Dermis microvascular lymphatic vessel endothelial cell (primary cell): ENCODE data around the gene TRPM7. TPM values are rescaled to one million over a fixed set of nuclear protein-coding genes. Genes with fewer than 3 reads are reported as not detected.
A peak's percentile ranks its signal among the peaks of the same experiment; 100 is the strongest.
"Not testable (repeated sequence)": the region's sequence is repeated elsewhere in the genome, so short reads cannot be mapped to it uniquely, and the experiment has no call there.

ENCODE experiments used
- DNase-seq, 2 donors: peaks; one replicate each; pipeline versions ENCODE4 v3.0.0 to v3.0.0-alpha.2; 2010; ENCODE audit warnings: low read depth in 2 of 2
- total RNA-seq: library from RNA; depleted of rRNA; stranded (reverse); fragments of >200 nt; gene quantifications from 2 replicates; pipeline ENCODE4 v1.2.1, GENCODE V29; 2014

TRPM7 gene
- total RNA-seq, 1 donor from 2014 or later: 19.0 TPM

GRCh38 chr15:50670115-50670514 is 16.5 kb downstream of the TRPM7 start:
- no peak for DNase-seq

GRCh38 chr15:50669611-50670010 is 17.0 kb downstream of the TRPM7 start:
- no peak for DNase-seq

DNA sequence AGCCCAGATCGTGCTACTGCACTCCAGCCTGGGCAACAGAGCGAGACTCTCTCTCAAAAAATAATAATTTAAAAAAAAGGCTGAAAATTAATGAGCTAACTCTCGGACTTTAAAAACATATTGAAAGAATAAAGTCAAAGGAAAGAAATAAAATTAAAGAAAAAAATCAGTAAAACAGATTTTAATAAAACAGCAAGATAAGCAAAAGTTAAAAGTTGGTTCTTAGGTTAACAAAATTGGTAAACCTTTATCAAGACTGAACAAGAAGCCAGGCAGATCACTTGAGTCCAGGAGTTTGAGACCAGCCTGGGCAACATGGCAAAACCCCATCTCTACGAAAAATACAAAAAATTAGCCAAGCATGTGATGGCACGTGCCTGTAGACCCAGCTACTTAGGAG is 20.7 kb downstream of the TRPM7 start:
- DNase-seq: no peak

DNA sequence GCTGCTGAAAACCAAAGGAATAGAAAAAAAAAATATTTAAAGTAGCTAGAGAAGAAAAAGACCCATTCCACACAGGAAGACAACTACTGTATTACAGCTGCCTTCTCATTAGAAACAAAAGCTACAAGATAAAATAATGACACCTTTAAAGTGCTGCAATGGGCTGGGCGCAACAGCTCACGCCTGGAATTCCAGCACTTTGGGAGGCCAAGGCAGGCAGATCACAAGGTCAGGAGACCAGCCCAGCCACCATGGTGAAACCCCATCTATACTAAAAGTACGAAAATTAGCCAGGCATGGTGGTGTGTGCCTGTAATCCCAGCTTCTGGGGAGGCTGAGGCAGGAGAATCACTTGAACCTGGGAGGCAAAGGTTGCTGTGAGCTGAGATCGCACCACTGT is 31.0 kb downstream of the TRPM7 start:
- DNase-seq: no peak

DNA sequence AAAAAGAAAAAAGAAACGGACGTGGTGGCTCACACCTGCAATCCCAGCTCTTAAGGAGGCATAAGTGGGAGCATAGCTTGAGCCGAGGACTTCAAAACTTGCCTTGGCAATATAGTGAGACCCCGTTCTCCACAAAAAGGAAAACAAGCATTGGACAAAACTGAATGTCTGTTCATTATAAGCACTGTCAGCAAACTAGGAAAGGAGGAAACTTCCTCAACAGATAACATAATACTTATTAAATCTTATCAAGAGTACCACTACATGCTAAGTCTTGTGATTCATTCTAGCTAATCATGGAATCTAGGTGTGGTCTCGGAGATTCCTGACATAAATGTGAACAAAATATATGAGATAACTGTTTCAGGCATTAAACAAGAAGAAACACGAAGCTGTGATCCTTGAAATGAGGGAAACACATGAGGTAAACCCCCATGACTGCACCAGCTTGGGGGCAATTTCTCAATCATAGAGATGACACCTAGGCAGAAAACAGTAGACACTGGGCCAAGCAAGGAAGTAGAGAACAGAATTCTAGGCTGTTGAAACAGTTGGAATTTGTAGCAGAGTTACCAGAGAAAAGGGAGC is 33.3 kb downstream of the TRPM7 start:
- DNase-seq: no peak

GRCh38 chr15:50652671-50653070 is 33.9 kb downstream of the TRPM7 start:
- no peak for DNase-seq

- DNase-seq: no peak
Observed at GRCh38 chr15:50641318-50641717, 45.3 kb downstream of the TRPM7 start.

DNA sequence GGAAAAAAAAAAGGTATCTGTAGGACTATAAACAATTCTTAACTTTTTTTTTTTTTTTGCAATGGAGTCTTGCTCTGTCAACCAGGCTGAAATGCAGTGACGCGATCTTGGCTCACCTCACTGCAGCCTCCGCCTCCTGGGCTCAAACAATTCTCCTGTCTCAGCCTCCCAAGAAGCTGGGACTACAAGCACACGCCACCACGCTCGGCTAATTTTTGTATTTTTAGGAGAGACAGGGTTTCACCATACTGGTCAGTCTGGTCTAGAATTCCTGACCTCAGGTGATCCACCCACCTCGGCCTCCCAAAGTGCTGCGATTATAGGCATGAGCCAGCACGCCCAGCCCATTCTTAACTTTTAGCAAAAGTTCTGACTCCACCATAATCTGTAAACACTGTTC is 50.5 kb downstream of the TRPM7 start:
- DNase-seq: no peak

DNA sequence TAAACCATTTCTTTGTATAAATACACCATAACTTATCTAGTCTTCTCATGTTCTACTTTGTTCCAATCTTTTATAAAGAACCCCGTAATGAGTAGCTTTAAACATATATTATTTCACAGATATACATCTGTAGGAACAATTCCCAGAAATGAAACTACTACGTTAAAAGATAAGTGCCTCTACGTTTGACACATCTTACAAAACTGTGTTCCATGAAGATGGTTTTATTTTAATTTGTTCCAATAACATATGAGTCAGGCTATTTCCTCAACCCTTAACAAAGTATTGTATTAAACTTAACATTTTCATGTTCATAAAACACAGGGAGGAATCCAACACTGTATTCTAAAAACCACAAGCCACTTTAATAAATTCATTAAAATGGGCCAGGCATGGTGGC is 52.9 kb downstream of the TRPM7 start:
- DNase-seq: peak in 1 of 2 donors; percentile 17

- DNase-seq: no peak
Observed at GRCh38 chr15:50628421-50628820, 58.2 kb downstream of the TRPM7 start.

- peak in 1 of 2 donors; percentile 1 for DNase-seq
Observed at GRCh38 chr15:50627351-50628055, 59.1 kb downstream of the TRPM7 start.

DNA sequence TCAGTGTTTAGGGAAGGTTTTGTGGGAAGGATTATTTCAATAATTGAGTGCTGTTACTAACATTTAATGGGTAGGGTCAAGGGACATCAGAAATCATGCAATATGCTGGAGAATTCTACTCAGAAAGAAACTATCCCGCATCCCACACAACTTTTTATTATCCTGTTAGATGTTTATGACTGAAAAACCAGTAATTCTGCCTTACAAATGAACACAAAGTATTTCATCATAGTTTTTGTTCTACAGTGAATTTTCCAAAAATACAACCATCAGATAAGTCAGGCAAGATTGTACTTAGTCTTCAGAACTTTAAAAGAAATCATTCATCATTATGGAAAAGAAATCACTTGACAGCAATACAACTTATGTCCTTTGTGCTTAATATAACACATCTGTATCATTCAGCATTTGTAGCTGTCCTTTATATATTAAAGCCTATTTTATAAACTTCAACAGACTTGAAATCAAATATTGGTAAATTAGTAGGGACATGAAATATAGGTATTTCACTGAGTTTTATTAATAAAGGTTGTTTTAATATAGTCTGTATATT is 61.9 kb downstream of the TRPM7 start:
- no peak for DNase-seq

GRCh38 chr15:50622361-50622943 is 64.1 kb downstream of the TRPM7 start:
- DNase-seq: peak; percentile 10 to 22

- not testable (repeated sequence) for DNase-seq
Observed at GRCh38 chr15:50616960-50617359, 69.6 kb downstream of the TRPM7 start.

DNA sequence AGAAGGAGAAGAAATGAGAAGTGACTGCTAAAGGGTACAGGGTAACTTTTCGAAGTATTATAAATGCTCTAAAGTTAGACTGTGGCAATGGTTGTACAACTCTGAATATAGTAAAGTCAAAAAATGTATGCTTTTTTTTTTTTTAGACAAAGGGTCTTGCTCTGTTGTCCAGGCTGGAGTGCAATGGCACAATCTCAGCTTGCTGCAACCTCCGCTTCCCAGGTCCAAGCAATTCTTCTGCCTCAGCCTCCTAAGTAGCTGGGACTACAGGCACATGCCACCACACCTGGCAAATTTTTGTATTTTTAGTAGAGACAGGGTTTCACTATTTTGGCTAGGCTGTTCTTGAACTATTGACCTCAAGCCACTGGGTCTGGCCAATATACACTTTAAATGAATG is 70.0 kb downstream of the TRPM7 start:
- not testable (repeated sequence) for DNase-seq

DNA sequence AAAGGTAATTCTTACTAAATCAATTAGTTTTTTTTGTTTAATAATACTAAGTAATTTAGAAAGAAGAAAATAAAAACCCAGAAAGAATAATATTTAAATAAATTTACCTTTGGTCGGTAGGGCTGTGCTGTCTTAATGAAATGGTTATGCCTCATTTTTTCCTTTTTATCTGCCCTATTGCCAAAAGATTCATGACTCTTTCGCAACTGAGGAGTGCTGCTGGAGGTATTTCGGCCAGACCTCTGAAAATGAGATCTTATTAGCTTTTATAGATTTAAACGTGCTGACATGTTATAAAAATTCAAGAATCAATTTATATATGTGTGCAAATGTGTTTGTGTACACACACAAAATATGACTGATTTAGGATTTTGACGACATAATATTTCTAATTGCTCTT is 73.0 kb downstream of the TRPM7 start:
- DNase-seq: no peak

- DNase-seq: no peak
Observed at GRCh38 chr15:50607129-50607528, 79.5 kb downstream of the TRPM7 start.

GRCh38 chr15:50605462-50605861 is 81.1 kb downstream of the TRPM7 start:
- no peak for DNase-seq

GRCh38 chr15:50602028-50602427 is 84.6 kb downstream of the TRPM7 start:
- DNase-seq: not testable (repeated sequence)

- no peak for DNase-seq
Observed at GRCh38 chr15:50594311-50594710, 92.3 kb downstream of the TRPM7 start.

GRCh38 chr15:50593761-50594160 is 92.8 kb downstream of the TRPM7 start:
- DNase-seq: no peak

GRCh38 chr15:50590288-50590687 is 96.3 kb downstream of the TRPM7 start:
- DNase-seq: no peak

DNA sequence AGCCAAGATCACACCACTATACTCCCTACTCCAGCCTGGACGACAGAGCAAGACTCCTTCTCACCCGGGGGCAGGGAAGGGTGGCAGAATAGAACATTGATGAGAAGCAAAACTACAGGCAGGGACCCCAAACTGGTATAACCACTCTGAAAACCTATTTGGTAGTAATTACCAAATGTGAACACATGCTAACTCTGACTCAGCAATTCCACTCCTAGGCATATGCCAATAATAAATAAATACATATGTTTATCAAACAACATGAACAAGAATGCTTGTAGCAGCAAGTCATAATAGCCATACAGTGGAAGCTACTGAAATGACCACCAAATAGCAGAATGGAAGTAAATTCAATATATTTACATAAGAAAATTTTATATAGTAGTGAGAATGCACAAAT is 109.1 kb downstream of the TRPM7 start:
- DNase-seq: no peak
